ENCODE results near the gene CTU1.

The CTU1 gene

DNA sequence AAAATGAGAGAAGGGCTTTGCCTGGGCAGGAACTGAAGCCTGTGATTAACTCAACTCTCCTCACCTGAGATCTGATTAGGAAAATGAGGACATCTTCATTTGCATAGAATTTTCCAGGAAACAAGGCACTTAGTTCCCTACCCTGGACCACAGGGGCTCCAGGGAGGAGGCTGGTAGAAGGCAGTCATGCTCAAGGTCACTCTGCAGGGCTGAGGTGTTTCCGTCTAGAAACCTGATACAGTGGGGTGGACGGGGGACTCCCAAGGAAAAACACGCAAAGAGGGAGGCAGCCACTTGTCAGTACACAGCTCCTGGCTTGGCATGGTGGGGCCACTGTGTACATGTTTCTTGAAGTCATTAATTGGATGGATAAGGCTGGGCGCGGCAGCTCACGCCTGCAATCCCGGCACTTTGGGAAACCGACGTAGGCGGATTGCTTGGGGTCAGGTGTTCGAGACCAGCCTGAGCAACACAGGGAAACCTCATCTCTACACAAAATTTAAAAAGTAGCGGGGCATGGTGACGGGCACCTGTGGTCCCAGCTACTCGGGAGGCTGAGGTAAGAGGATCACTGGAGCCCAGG lies 31.5 kb downstream of the CTU1 start:
- Histone ChIP-seq H3K36me3 (ENCODE audit: insufficient read depth, low read depth, low read length) (no peaks in the 10 kb centered on the region), H3K27ac (ENCODE audit: low read length) (no peak overlapping the region), H3K9ac (ENCODE audit: low read depth, low read length) (no peak overlapping the region), H3K4me1 (ENCODE audit: insufficient read depth, low read length) (peaks cover 3% of the 10 kb centered on the region), H3K27me3 (ENCODE audit: insufficient read depth, low read length) (no peaks in the 10 kb centered on the region; the same call in 1 of the 2 replicates), H3K9me3 (ENCODE audit: insufficient read depth, low read depth, low read length) (peaks cover 9% of the 10 kb centered on the region; the same call in 1 of the 2 replicates), H3K4me3 (ENCODE audit: low read length) (no peak overlapping the region)

DNA sequence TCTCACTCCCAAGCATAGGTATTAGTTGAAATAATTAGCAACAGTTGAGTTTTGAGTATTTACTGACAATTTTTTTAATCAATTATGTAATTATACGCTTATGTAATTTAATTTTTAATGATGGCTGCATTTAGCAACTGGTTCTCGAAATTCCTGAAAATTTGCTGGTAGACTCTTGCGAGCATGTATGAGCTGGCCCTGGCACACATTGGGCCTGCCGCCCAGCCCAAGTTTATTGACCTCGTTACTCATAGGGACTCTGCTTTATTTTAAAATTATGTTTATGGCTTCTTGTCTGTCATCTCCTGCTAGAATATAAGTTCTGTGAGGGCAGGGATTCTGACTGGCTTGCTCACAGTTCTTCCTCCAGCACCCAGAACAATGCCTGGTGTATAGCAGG lies 32.2 kb downstream of the CTU1 start:
- peaks cover 3% of the 10 kb centered on the region for H3K4me1 ChIP-seq (ENCODE audit: insufficient read depth, low read length)
- H3K27ac ChIP-seq (ENCODE audit: low read length) = no peak overlapping the region
- H3K36me3 ChIP-seq (ENCODE audit: insufficient read depth, low read depth, low read length) = no peaks in the 10 kb centered on the region
- no peak overlapping the region for H3K4me3 ChIP-seq (ENCODE audit: low read length)
- peaks cover 9% of the 10 kb centered on the region; the same call in 1 of the 2 replicates for H3K9me3 ChIP-seq (ENCODE audit: insufficient read depth, low read depth, low read length)
- no peaks in the 10 kb centered on the region; the same call in 1 of the 2 replicates for H3K27me3 ChIP-seq (ENCODE audit: insufficient read depth, low read length)
- no peak overlapping the region for H3K9ac ChIP-seq (ENCODE audit: low read depth, low read length)

DNA sequence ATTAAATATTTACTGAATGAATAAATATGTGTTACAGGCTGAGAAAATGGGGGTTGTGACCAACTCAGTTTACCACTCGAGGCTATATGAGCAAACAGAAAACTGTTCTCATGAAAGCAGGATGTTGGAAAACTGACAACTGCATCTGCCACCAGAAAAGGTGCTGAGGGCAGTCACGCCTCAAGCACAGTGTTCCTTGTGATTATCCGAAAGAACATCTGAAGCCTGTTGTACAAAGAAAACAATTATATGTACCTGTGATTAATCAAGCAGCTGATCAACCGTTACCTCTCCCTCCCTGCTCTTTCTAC lies 37.2 kb downstream of the CTU1 start:
- Histone ChIP-seq H3K9me3 (ENCODE audit: insufficient read depth, low read depth, low read length) (peaks cover 9% of the 10 kb centered on the region; the same call in 1 of the 2 replicates), H3K27me3 (ENCODE audit: insufficient read depth, low read length) (peaks cover 6% of the 10 kb centered on the region), H3K4me3 (ENCODE audit: low read length) (no peak overlapping the region), H3K36me3 (ENCODE audit: insufficient read depth, low read depth, low read length) (no peaks in the 10 kb centered on the region), H3K4me1 (ENCODE audit: insufficient read depth, low read length) (peaks cover 1% of the 10 kb centered on the region; the same call in 1 of the 2 replicates), H3K9ac (ENCODE audit: low read depth, low read length) (no peak overlapping the region), H3K27ac (ENCODE audit: low read length) (no peak overlapping the region)

DNA sequence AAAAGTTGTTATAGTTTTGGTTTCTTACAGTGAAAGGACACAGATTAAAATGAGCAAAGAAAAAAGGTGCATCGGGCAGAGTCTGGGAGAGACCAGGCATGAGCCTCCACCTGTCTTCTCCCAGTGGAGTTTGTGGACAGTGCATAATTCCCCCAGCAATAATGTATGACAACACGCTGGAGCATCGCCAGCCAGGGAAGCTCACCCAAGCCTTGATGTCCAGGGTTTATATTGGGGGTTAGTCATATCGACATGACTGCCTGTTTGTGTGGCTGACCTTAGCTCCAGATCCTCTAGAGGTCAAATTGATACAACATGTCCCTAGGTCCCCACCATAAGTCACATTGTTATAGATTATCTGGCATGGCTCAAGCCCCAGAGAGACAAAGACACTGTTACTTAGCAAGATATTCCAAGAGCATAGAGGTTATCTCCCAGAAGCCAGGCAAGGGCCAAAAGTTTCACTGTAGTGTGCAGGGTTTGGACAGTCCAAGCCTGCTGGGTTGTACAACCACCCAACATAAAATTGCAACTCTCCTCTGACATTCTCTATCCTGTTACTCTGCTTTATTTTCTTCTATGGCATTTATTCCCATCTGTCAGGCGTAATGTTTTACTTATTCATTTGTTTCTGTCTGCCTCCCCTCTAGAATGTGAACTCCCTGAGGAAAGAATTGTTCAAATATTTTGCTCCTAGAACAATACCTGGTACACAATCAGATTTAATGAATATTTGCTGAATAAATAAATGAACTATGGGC lies 37.7 kb downstream of the CTU1 start:
- no peak overlapping the region for H3K4me3 ChIP-seq (ENCODE audit: low read length)
- peaks cover 11% of the 10 kb centered on the region for H3K27me3 ChIP-seq (ENCODE audit: insufficient read depth, low read length)
- H3K27ac ChIP-seq (ENCODE audit: low read length) = no peak overlapping the region
- H3K36me3 ChIP-seq (ENCODE audit: insufficient read depth, low read depth, low read length) = no peaks in the 10 kb centered on the region
- H3K9me3 ChIP-seq (ENCODE audit: insufficient read depth, low read depth, low read length) = peaks cover 9% of the 10 kb centered on the region; the same call in 1 of the 2 replicates
- H3K9ac ChIP-seq (ENCODE audit: low read depth, low read length) = no peak overlapping the region
- H3K4me1 ChIP-seq (ENCODE audit: insufficient read depth, low read length) = no peaks in the 10 kb centered on the region

DNA sequence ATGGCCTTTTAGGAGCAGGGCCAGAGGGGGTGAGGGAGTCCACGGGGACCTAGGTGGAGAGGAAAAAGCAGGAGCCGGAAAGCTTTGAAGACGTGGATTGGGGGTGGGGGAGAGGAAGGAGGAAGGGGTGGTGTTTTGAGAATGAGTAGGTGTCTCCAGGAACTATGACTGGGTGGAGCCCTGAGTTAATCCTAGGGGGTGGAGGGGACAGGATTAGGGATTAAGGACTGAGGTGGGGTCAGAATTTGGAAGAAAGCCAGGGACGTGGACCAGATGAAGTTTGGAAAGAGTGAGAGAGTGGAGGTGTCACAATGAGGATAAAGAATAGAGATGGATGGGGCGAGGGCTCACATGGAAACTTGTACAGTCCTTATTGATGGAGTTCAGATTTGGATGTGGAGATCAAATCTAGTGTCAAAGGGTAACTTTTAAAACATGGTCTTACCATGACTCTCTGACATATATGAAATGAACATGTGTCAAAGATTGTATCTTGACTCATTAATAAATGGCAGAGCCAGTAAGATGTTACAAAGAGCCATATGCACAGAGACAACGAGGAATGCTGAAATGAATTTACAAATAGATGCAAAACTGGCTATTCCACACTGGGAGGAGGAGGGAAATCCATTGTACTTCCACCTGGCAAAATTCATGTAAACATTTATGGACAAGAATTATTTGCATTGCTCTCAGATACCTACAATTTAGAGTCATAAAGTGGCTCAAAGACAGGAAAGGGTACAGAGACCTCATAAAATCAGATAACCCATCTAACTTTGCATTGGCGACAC lies 41.6 kb downstream of the CTU1 start:
- no peaks in the 10 kb centered on the region for H3K36me3 ChIP-seq (ENCODE audit: insufficient read depth, low read depth, low read length)
- no peaks in the 10 kb centered on the region for H3K4me1 ChIP-seq (ENCODE audit: insufficient read depth, low read length)
- H3K9me3 ChIP-seq (ENCODE audit: insufficient read depth, low read depth, low read length) = no peaks in the 10 kb centered on the region
- peaks cover 17% of the 10 kb centered on the region for H3K27me3 ChIP-seq (ENCODE audit: insufficient read depth, low read length)
- no peak overlapping the region for H3K4me3 ChIP-seq (ENCODE audit: low read length)
- no peak overlapping the region for H3K9ac ChIP-seq (ENCODE audit: low read depth, low read length)
- H3K27ac ChIP-seq (ENCODE audit: low read length) = no peak overlapping the region

DNA sequence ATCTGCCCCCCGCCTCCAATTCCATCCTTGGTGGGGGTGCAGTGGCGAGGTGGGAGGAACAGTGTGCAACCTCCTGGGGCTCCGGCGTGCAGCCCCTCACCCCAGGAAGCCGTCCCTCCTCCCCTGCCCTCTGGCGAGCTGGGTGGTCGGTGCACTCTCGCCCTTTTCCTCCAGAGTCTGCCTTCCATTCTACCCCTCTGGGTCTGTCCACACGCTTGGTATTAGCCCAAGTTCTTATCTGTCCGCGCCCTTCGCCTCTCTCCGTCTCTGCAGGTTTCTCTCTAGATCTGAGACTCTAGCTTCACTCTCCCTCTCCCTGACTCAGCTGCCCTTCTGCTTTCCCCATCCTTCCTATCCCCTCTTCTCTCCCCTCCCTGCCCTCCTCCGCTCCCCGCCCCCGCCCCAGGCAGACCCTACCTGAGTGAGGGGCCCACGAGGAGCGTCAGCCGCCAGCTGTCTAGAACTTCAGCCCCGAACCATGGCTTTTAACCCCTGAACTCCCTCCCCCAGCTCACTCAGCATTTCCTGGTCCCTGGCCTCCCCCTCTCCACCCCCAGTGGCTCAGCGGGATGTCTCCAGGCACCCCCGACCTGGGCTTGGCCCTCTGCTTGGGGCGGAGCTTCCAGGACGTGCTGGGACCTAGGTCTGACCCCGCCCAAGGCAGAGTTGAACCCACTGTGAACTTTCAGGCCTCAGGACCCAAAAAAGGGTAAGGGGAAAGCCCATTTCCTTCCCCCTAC lies 42.8 kb downstream of the CTU1 start:
- H3K27me3 ChIP-seq (ENCODE audit: insufficient read depth, low read length) = peaks cover 17% of the 10 kb centered on the region
- H3K36me3 ChIP-seq (ENCODE audit: insufficient read depth, low read depth, low read length) = no peaks in the 10 kb centered on the region
- no peaks in the 10 kb centered on the region for H3K9me3 ChIP-seq (ENCODE audit: insufficient read depth, low read depth, low read length)
- H3K4me1 ChIP-seq (ENCODE audit: insufficient read depth, low read length) = no peaks in the 10 kb centered on the region
- H3K27ac ChIP-seq (ENCODE audit: low read length) = no peak overlapping the region
- H3K4me3 ChIP-seq (ENCODE audit: low read length) = peak overlapping the region; percentile 82
- peak overlapping the region; percentile 51; the same call in 1 of the 2 replicates for H3K9ac ChIP-seq (ENCODE audit: low read depth, low read length)

DNA sequence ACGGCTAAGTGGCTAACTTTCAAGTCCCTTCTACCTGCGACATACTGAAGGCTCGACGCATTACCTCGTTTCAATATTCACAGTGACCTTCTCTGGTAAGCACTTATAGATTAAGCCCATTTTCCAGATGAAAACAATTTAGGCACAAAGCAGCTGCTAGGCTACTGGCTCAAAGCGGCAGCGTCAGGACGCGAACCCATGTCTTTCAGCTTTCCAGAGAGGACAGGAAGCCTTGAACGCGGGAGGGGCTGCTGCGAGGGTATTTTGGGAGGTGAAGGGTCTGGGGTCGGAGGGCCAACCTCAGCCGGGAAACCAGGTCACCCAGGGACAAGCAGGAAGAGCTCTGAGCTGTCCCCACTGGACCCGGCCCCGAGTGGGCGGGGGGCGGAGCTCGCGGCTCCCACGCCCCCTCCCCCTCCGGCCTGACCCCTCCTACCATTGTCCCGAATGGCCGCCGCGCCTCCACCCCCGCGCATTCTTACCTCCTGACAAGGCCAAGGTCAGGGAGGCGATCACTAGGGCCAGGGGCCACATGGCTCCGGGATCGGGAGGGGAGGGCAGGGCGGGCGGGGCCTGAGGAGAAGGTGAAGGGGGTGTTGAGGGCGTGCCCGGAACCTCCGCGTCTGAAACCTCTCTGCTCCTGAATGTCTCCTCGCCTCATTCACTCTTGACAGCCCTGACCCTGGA lies 43.5 kb downstream of the CTU1 start, which contains the start of gene KLK13:
TSS of gene KLK13 (minus strand) at position 559 of the 687 bp plus-strand sequence. CDS start at position 534, 25 bp downstream.
- Histone ChIP-seq H3K36me3 (ENCODE audit: insufficient read depth, low read depth, low read length) (no peaks in the 10 kb centered on the region), H3K27ac (ENCODE audit: low read length) (no peak within 1 kb of the TSS), H3K9me3 (ENCODE audit: insufficient read depth, low read depth, low read length) (no peaks in the 10 kb centered on the region), H3K4me1 (ENCODE audit: insufficient read depth, low read length) (no peaks in the 10 kb centered on the region), H3K4me3 (ENCODE audit: low read length) (peak within 1 kb of the TSS; percentile 82), H3K27me3 (ENCODE audit: insufficient read depth, low read length) (peaks cover 17% of the 10 kb centered on the region), H3K9ac (ENCODE audit: low read depth, low read length) (peak within 1 kb of the TSS; percentile 51; the same call in 1 of the 2 replicates)

DNA sequence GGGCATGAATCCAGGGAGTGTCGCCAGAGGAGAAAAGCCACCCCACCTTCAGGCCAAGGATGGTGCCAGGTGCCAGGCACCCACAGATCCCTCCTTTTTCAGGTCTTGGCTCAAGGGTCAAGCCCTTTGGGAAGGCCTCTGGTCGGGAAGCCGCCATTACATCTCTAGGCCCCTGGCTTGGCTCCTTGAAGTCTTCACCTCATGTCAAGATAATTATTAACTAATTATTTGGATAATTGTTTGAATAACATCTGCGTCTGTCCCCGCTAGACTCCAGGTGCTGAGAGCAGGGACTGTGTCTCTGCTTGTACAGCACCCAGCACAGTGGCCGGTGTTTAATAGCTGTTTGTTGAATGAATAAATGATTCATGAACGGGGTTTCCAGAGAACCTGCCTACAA lies 44.5 kb downstream of the CTU1 start:
- Histone ChIP-seq H3K36me3 (ENCODE audit: insufficient read depth, low read depth, low read length) (no peaks in the 10 kb centered on the region), H3K4me3 (ENCODE audit: low read length) (no peak overlapping the region), H3K9ac (ENCODE audit: low read depth, low read length) (no peak overlapping the region), H3K9me3 (ENCODE audit: insufficient read depth, low read depth, low read length) (no peaks in the 10 kb centered on the region), H3K27me3 (ENCODE audit: insufficient read depth, low read length) (peaks cover 17% of the 10 kb centered on the region), H3K4me1 (ENCODE audit: insufficient read depth, low read length) (no peaks in the 10 kb centered on the region), H3K27ac (ENCODE audit: low read length) (no peak overlapping the region)

DNA sequence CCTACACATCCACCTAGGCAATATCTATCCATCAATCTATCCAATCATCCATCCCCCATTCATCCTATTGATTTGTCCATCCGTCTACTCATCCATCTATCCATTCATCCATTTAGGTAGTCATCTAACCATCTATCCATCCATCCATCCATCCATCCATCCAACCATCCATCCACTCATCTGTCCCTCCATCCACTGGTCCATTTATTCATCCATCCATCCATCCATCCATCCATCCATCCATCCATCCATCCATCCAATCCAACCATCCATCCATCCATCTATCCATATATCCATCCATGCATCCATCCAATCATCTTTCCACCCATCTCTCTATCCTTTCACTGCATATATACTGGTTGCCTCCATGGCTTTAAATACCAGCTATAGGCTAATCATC lies 47.2 kb downstream of the CTU1 start:
- Histone ChIP-seq H3K4me1 (ENCODE audit: insufficient read depth, low read length) (no peaks in the 10 kb centered on the region), H3K27me3 (ENCODE audit: insufficient read depth, low read length) (peaks cover 10% of the 10 kb centered on the region), H3K27ac (ENCODE audit: low read length) (no peak overlapping the region), H3K36me3 (ENCODE audit: insufficient read depth, low read depth, low read length) (no peaks in the 10 kb centered on the region), H3K9ac (ENCODE audit: low read depth, low read length) (no peak overlapping the region), H3K4me3 (ENCODE audit: low read length) (no peak overlapping the region), H3K9me3 (ENCODE audit: insufficient read depth, low read depth, low read length) (no peaks in the 10 kb centered on the region)

DNA sequence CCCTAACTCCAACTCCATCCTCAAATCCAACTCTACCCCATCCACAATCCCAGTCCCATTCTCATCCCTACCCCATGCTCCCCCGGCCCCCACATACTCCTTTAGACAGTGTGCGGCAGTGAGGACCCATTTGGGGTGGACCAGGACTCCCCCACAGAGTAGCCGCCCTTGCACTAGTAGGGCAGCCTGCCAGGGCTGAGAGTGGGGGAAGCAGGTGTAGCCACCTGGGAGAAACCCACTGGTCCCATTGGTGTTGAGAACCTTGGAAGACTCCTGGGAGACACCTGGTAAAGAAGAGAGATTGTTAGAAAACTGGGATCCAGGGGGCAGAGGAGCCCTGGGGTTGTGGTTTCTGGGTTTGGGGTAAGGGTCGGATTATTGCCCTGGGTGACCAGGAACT lies 47.9 kb downstream of the CTU1 start:
- no peak overlapping the region for H3K9ac ChIP-seq (ENCODE audit: low read depth, low read length)
- no peaks in the 10 kb centered on the region for H3K36me3 ChIP-seq (ENCODE audit: insufficient read depth, low read depth, low read length)
- no peak overlapping the region for H3K27ac ChIP-seq (ENCODE audit: low read length)
- no peaks in the 10 kb centered on the region for H3K9me3 ChIP-seq (ENCODE audit: insufficient read depth, low read depth, low read length)
- H3K27me3 ChIP-seq (ENCODE audit: insufficient read depth, low read length) = peaks cover 4% of the 10 kb centered on the region; the same call in 1 of the 2 replicates
- no peak overlapping the region for H3K4me3 ChIP-seq (ENCODE audit: low read length)
- no peaks in the 10 kb centered on the region for H3K4me1 ChIP-seq (ENCODE audit: insufficient read depth, low read length)

DNA sequence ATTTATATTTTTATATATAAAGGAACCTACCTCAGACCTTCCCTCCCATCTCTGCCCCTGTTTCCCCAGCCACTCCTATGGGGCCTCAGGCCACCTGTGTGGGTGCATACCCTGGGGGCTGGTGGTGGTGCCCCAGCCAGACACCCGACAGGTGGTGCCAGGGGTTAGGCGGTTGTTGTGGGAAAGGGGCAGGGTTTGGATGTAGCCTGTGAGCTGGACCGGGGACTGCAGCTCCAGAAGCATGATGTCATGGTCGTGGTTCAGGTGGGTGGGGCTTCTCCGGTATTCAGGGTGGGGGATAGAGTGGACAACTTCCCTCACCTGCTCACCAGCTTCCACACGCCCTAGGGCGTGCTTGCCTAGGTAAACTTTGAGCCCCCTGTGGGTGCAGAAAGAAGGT lies 48.5 kb downstream of the CTU1 start:
- Histone ChIP-seq H3K9ac (ENCODE audit: low read depth, low read length) (no peak overlapping the region), H3K27ac (ENCODE audit: low read length) (no peak overlapping the region), H3K27me3 (ENCODE audit: insufficient read depth, low read length) (no peaks in the 10 kb centered on the region), H3K9me3 (ENCODE audit: insufficient read depth, low read depth, low read length) (no peaks in the 10 kb centered on the region), H3K36me3 (ENCODE audit: insufficient read depth, low read depth, low read length) (no peaks in the 10 kb centered on the region), H3K4me3 (ENCODE audit: low read length) (no peak overlapping the region), H3K4me1 (ENCODE audit: insufficient read depth, low read length) (no peaks in the 10 kb centered on the region)
